RWPE1 (cell line): ENCODE data around the gene APOD.
A peak's percentile ranks its signal among the peaks of the same experiment; 100 is the strongest.
"Not testable (repeated sequence)": the region's sequence is repeated elsewhere in the genome, so short reads cannot be mapped to it uniquely, and the experiment has no call there.

ENCODE experiments used
- CTCF ChIA-PET: fragments of 350-600 bp; sonication (Branson Sonifier 250); formaldehyde crosslinking; extraction: SDS; loops from one replicate; lab custom pipeline; 2021; lab: Yijun Ruan, JAX
- POLR2A ChIA-PET: fragments of 400-600 bp; formaldehyde crosslinking; extraction: SDS; loops from one replicate; lab custom pipeline; 2020; ENCODE audit warnings: antibody characterized with exemption; ENCODE audit not compliant: low non-redundant PET; lab: Yijun Ruan, JAX
- DNase-seq: peaks from one replicate; pipeline ENCODE4 v3.0.0; 2012; ENCODE audit warnings: low spot score
- H3K27ac ChIP-seq: fragments of 450-650 bp; 2 replicates; pipeline ENCODE4 v1.5.1; 2017
- CTCF ChIP-seq: fragments of 450-650 bp; conservative IDR thresholded peaks from 2 replicates; pipeline ENCODE4 v1.5.1; 2017; ENCODE audit warnings: low read depth, mild to moderate bottlenecking

The APOD gene

GRCh38 chr3:195613468-195614069 is 29.8 kb upstream of the APOD start:
- no peak overlapping the region for H3K27ac ChIP-seq
- POLR2A ChIA-PET: no interaction called here
- CTCF ChIA-PET: no interaction called here
- TF ChIP-seq CTCF: no peak
- peak; percentile 13 for DNase-seq

GRCh38 chr3:195612075-195612800 is 28.5 kb upstream of the APOD start:
- ChIA-PET POLR2A (no interaction called here), CTCF (no interaction called here)
- no peak overlapping the region for H3K27ac ChIP-seq
- DNase-seq: no peak
- no peak for TF ChIP-seq CTCF

- no peak for TF ChIP-seq CTCF
- no peak for DNase-seq
- H3K27ac ChIP-seq: no peak overlapping the region
- CTCF ChIA-PET: interaction anchor here (0.6 kb wide), 1 partner anchor 11 kb away, joined by 3 read pairs; no protein-coding TSS in a partner anchor
- POLR2A ChIA-PET: no interaction called here
These were observed 25.5 kb upstream of the APOD start for GRCh38 chr3:195609229-195609628.

- CTCF ChIA-PET, POLR2A ChIA-PET, H3K27ac ChIP-seq: not testable (repeated sequence)
These were observed 18.0 kb upstream of the APOD start for GRCh38 chr3:195601785-195602184.

GRCh38 chr3:195601382-195601781 is 17.6 kb upstream of the APOD start:
- TF ChIP-seq CTCF: no peak
- H3K27ac ChIP-seq: no peak overlapping the region
- DNase-seq: no peak
- POLR2A ChIA-PET: no interaction called here
- CTCF ChIA-PET: no interaction called here

More at GRCh38 chr3:195601785-195602184, 18.0 kb upstream of the APOD start:
- DNase-seq: not testable (repeated sequence)

GRCh38 chr3:195599926-195600325 is 16.2 kb upstream of the APOD start:
- DNase-seq, POLR2A ChIA-PET, CTCF ChIA-PET, H3K27ac ChIP-seq: not testable (repeated sequence)

- POLR2A ChIA-PET, H3K27ac ChIP-seq, DNase-seq, CTCF ChIA-PET: not testable (repeated sequence)
These were observed 15.8 kb upstream of the APOD start for GRCh38 chr3:195599516-195599915.

GRCh38 chr3:195597848-195598247 is 14.1 kb upstream of the APOD start:
- no peak for TF ChIP-seq CTCF
- no peak for DNase-seq
- POLR2A ChIA-PET: no interaction called here
- CTCF ChIA-PET: interaction anchor here (0.7 kb wide), 1 partner anchor 12 kb away, joined by 3 read pairs; no protein-coding TSS in a partner anchor
- no peak overlapping the region for H3K27ac ChIP-seq
